A549 (cell line): ENCODE results near the gene HIVEP3.

Experiments
- CHD2 ChIP-seq: fragments of 150-350 bp; IDR thresholded peaks from 2 replicates; pipeline ENCODE4 v1.6.1; 2014; ENCODE audit warnings: low read length; ENCODE audit not compliant: partially characterized antibody
- HDAC2 ChIP-seq: fragments of 200-600 bp; sonication (generic); IDR thresholded peaks from 2 replicates; pipeline ENCODE4 v1.6.1; 2016
- PHF8 ChIP-seq: fragments of 200-600 bp; sonication (generic); IDR thresholded peaks from 2 replicates; pipeline ENCODE4 v1.6.1; 2016; ENCODE audit warnings: low read depth, mild to moderate bottlenecking, antibody characterized with exemption, moderate library complexity, borderline replicate concordance
- POLR2A ChIP-seq: IDR thresholded peaks from 2 replicates; pipeline ENCODE4 v1.6.1; 2012; ENCODE audit warnings: mild to moderate bottlenecking, low read length
- TFCP2L1 ChIP-seq: fragments of 250-450 bp; sonication (Bioruptor Pico); IDR thresholded peaks from 2 replicates; pipeline ENCODE4 v1.5.0; 2021; ENCODE audit warnings: mild to moderate bottlenecking
- TF ChIP-seq, protein P1 (sequence below): fragments of >200 bp; sonication (Bioruptor Twin); formaldehyde crosslinking; IDR thresholded peaks from 3 replicates; pipeline ENCODE4 v1.5.1; 2016
- TF ChIP-seq, protein P2 (sequence below): fragments of 250-450 bp; sonication (Bioruptor Pico); IDR thresholded peaks from 2 replicates; pipeline ENCODE4 v1.5.0; 2021; ENCODE audit warnings: mild to moderate bottlenecking, moderate library complexity, borderline replicate concordance

DNA sequence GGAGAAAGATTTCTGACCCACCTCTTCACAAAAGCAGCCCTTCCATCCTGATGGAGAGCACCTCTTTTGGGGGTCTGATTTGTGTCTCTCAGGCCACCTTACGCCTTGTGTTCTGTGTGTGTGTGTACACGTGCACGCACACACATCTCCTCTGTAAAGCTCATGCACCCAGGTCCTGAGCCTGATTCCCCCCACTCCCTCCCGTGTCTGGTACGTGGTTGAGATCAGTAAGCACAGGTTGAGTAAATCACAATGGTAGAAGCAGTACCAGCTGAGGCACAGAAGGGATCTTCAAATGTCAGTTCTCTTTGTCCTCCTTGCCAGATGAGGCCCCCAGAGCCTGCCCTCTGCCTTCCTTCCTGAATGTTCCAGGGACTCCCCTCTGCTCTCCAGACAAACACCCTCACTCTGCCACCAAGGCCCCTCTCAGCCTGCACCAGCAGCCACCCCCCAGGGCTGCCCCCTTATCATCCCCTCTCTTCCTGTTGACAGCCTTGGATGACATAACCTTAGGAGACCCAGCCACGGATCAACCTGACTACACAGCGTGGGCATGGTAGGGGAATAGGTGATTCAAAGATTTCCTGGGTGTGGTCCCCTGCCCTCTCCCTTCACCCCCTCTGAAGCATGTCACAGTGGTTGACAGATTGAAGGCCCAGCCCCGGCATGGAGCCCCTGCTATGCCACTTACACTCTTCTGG is 112.8 kb downstream of the HIVEP3 start:
- TF ChIP-seq, protein P1, sequence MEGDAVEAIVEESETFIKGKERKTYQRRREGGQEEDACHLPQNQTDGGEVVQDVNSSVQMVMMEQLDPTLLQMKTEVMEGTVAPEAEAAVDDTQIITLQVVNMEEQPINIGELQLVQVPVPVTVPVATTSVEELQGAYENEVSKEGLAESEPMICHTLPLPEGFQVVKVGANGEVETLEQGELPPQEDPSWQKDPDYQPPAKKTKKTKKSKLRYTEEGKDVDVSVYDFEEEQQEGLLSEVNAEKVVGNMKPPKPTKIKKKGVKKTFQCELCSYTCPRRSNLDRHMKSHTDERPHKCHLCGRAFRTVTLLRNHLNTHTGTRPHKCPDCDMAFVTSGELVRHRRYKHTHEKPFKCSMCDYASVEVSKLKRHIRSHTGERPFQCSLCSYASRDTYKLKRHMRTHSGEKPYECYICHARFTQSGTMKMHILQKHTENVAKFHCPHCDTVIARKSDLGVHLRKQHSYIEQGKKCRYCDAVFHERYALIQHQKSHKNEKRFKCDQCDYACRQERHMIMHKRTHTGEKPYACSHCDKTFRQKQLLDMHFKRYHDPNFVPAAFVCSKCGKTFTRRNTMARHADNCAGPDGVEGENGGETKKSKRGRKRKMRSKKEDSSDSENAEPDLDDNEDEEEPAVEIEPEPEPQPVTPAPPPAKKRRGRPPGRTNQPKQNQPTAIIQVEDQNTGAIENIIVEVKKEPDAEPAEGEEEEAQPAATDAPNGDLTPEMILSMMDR, result no peak
- TF ChIP-seq, protein P2, sequence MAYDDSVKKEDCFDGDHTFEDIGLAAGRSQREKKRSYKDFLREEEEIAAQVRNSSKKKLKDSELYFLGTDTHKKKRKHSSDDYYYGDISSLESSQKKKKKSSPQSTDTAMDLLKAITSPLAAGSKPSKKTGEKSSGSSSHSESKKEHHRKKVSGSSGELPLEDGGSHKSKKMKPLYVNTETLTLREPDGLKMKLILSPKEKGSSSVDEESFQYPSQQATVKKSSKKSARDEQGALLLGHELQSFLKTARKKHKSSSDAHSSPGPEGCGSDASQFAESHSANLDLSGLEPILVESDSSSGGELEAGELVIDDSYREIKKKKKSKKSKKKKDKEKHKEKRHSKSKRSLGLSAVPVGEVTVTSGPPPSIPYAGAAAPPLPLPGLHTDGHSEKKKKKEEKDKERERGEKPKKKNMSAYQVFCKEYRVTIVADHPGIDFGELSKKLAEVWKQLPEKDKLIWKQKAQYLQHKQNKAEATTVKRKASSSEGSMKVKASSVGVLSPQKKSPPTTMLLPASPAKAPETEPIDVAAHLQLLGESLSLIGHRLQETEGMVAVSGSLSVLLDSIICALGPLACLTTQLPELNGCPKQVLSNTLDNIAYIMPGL (CRISPR knock-in tag), result no peak
- no peak for TF ChIP-seq HDAC2
- TF ChIP-seq TFCP2L1 (CRISPR knock-in tag), result no peak
- no peak for TF ChIP-seq CHD2
- TF ChIP-seq POLR2A, result no peak
- TF ChIP-seq PHF8, result no peak
